Measurements from ENCODE around the gene MAP2K1. TPM values are rescaled to one million over a fixed set of nuclear protein-coding genes. Genes with fewer than 3 reads are reported as not detected.
"Not testable (repeated sequence)": the region's sequence is repeated elsewhere in the genome, so short reads cannot be mapped to it uniquely, and the experiment has no call there.

Gene MAP2K1
- polyA plus RNA-seq, 4 donors, result 48.4 to 55.6 (median 52.5) TPM

- DNase-seq (ENCODE audit: low read depth in 4 of 4, low spot score in 3 of 4), result no peak
Measured at GRCh38 chr15:66419471-66419870, 32.8 kb downstream of the MAP2K1 start.

- DNase-seq (ENCODE audit: low read depth in 4 of 4, low spot score in 3 of 4), result no peak
Measured at GRCh38 chr15:66422347-66422746, 35.6 kb downstream of the MAP2K1 start.

GRCh38 chr15:66423149-66423548, 36.4 kb downstream of the MAP2K1 start:
- DNase-seq (ENCODE audit: low read depth in 4 of 4, low spot score in 3 of 4), result no peak

- no peak for DNase-seq (ENCODE audit: low read depth in 4 of 4, low spot score in 3 of 4)
Measured at GRCh38 chr15:66424963-66425612, 38.4 kb downstream of the MAP2K1 start.

- DNase-seq (ENCODE audit: low read depth in 4 of 4, low spot score in 3 of 4), result no peak
Measured at GRCh38 chr15:66425837-66426236, 39.1 kb downstream of the MAP2K1 start.

- no peak for DNase-seq (ENCODE audit: low read depth in 4 of 4, low spot score in 3 of 4)
Measured at GRCh38 chr15:66429117-66429516, 42.4 kb downstream of the MAP2K1 start.

GRCh38 chr15:66429546-66429945, 42.8 kb downstream of the MAP2K1 start:
- no peak for DNase-seq (ENCODE audit: low read depth in 4 of 4, low spot score in 3 of 4)

GRCh38 chr15:66430627-66431255, 44.0 kb downstream of the MAP2K1 start:
- no peak for DNase-seq (ENCODE audit: low read depth in 4 of 4, low spot score in 3 of 4)

- DNase-seq (ENCODE audit: low read depth in 4 of 4, low spot score in 3 of 4), result no peak
Measured at GRCh38 chr15:66433726-66434125, 47.0 kb downstream of the MAP2K1 start.

GRCh38 chr15:66440501-66440900, 53.8 kb downstream of the MAP2K1 start:
- DNase-seq (ENCODE audit: low read depth in 4 of 4, low spot score in 3 of 4), result no peak

GRCh38 chr15:66452420-66452819, 65.7 kb downstream of the MAP2K1 start:
- DNase-seq (ENCODE audit: low read depth in 4 of 4, low spot score in 3 of 4), result no peak

GRCh38 chr15:66452971-66453580, 66.4 kb downstream of the MAP2K1 start:
- DNase-seq (ENCODE audit: low read depth in 4 of 4, low spot score in 3 of 4), result no peak

- DNase-seq (ENCODE audit: low read depth in 4 of 4, low spot score in 3 of 4), result no peak
Measured at GRCh38 chr15:66454143-66454542, 67.4 kb downstream of the MAP2K1 start.

GRCh38 chr15:66456211-66456610, 69.5 kb downstream of the MAP2K1 start:
- DNase-seq (ENCODE audit: low read depth in 4 of 4, low spot score in 3 of 4), result no peak

GRCh38 chr15:66459818-66460615, 73.3 kb downstream of the MAP2K1 start:
- no peak for DNase-seq (ENCODE audit: low read depth in 4 of 4, low spot score in 3 of 4)

- not testable (repeated sequence) for DNase-seq (ENCODE audit: low read depth in 4 of 4, low spot score in 3 of 4)
Measured at GRCh38 chr15:66461294-66461693, 74.6 kb downstream of the MAP2K1 start.

GRCh38 chr15:66461917-66462316, 75.2 kb downstream of the MAP2K1 start:
- no peak for DNase-seq (ENCODE audit: low read depth in 4 of 4, low spot score in 3 of 4)

GRCh38 chr15:66462627-66463026, 75.9 kb downstream of the MAP2K1 start:
- DNase-seq (ENCODE audit: low read depth in 4 of 4, low spot score in 3 of 4), result no peak

- not testable (repeated sequence) for DNase-seq (ENCODE audit: low read depth in 4 of 4, low spot score in 3 of 4)
Measured at GRCh38 chr15:66465294-66465693, 78.6 kb downstream of the MAP2K1 start.

- not testable (repeated sequence) for DNase-seq (ENCODE audit: low read depth in 4 of 4, low spot score in 3 of 4)
Measured at GRCh38 chr15:66467162-66468040, 80.7 kb downstream of the MAP2K1 start.

All from left renal pelvis (tissue), 4 donors.